Heart right ventricle (tissue), 16 donors: ENCODE data around the gene TCF15. TPM values are rescaled to one million over a fixed set of nuclear protein-coding genes. Genes with fewer than 3 reads are reported as not detected.

Experiments
- ATAC-seq, 8 donors: fragments of 200-7000 bp; cut with Tn5 transposase; one replicate each; pipeline ENCODE4 v1.9.1; 2020; ENCODE audit warnings: mild to moderate bottlenecking in 8 of 8, moderate library complexity in 8 of 8, moderate number of reproducible peaks in 1 of 8
- DNase-seq, 2 donors: peaks; one replicate each; pipeline ENCODE4 v3.0.0-alpha.2; 2020
- H3K27ac ChIP-seq, 10 donors: fragments of 200-600 bp; sonication (generic) in 2 of 10; one replicate each; pipeline versions ENCODE4 v1.5.0 to v1.8.0; 2020 to 2022; ENCODE audit warnings: mild to moderate bottlenecking in 3 of 10
- H3K27me3 ChIP-seq, 7 donors: fragments of 200-600 bp; one replicate each; pipeline ENCODE4 v1.8.0; 2021 to 2022; ENCODE audit warnings: mild to moderate bottlenecking in 2 of 7
- H3K36me3 ChIP-seq, 9 donors: fragments of 200-600 bp; sonication (generic) in 1 of 9; one replicate each; pipeline versions ENCODE4 v1.5.0 to v1.8.0; 2020 to 2022; ENCODE audit warnings: mild to moderate bottlenecking in 2 of 9
- H3K4me1 ChIP-seq, 9 donors: fragments of 200-600 bp; sonication (generic) in 1 of 9; one replicate each; pipeline versions ENCODE4 v1.5.0 to v1.8.0; 2020 to 2022; ENCODE audit warnings: mild to moderate bottlenecking in 4 of 9
- H3K4me3 ChIP-seq, 10 donors: fragments of 200-600 bp; sonication (generic) in 2 of 10; one replicate each; pipeline versions ENCODE4 v1.5.0 to v1.8.0; 2020 to 2022; ENCODE audit warnings: mild to moderate bottlenecking in 7 of 10, moderate library complexity in 2 of 10
- H3K9me3 ChIP-seq, 11 donors: fragments of 200-600 bp in 10 of 11; sonication (generic) in 2 of 11; one replicate each; pipeline versions ENCODE4 v1.5.0 to v1.8.0; 2013 to 2022; ENCODE audit warnings: mild to moderate bottlenecking in 2 of 11, control low read depth in 1 of 11, moderate library complexity in 1 of 11
- WGBS, 2 donors: extraction: QIAGEN DNeasy Blood & Tissue Kit; methylation state at CpG; one replicate each; pipeline ENCODE4 v1.1.7; 2013; ENCODE audit warnings: inconsistent platforms in 1 of 2; 5-methylcytosine and 5-hydroxymethylcytosine counted together
- intact Hi-C, 10 donors: fragments of 100-400 bp; cut with DNase I; formaldehyde crosslinking; loops; one replicate each; pipeline versions ENCODE4 v1.11.1 to v1.14.2; 2022
- polyA plus RNA-seq, 2 donors: library from polyadenylated mRNA; stranded (reverse); fragments of 200-250 nt; gene quantifications; one replicate each; pipeline ENCODE4 v1.2.3, GENCODE V29; 2013
- total RNA-seq, 10 donors: library from RNA; stranded (reverse); fragmentation: NEBNext Ultra II Directional in 3 of 10; extraction: Animal tissue kit (Norgen Biotek cat#: 25700) in 3 of 10; gene quantifications; one replicate each; pipeline versions ENCODE4 v1.2.1 to v1.2.4, GENCODE V29; 2021 to 2023
- TF ChIP-seq, protein P1 (sequence below), 9 donors: fragments of 200-600 bp; sonication (generic) in 2 of 9; IDR thresholded peaks; one replicate each; pipeline versions ENCODE4 v1.5.0 to v1.8.0; 2021 to 2022; ENCODE audit warnings: antibody characterized with exemption in 9 of 9, mild to moderate bottlenecking in 5 of 9, moderate library complexity in 1 of 9
- donor health status: Arrhythmogenic right ventricular cardiomyopathy.
- donor health status: ischemic (EF 13 %, LVEDD 7.1; RV severe dilation, severe dysfunction).
- donor health status: healthy with polysubstance abuse.
- donor health status: DM: no; HTN: yes; CAD: no.
- donor health status: DM: no; HTN: no; CAD: no.
- donor health status: ischemic (EF 25% LVEDD 6.9; RV normal size, moderate dysfunction).
- donor health status: ischemic (EF 25% LVEDD 5.7; RV mildly dilated, moderate dysfunction).
- donor health status: healthy.
- donor health status: DM: yes; HTN: yes; CAD: no.
- donor health status: Ischemic cardiomyopathy.
- donor health status: ischemic (EF 35%, LVEDD 5.7; RV mildly dilated, moderate dysfunction).
- donor health status: nonischemic (EF 11% LVEDD 7.7; RV severe dilation, severe dysfunction).
- donor health status: DM: yes; HTN: yes; CAD: no.
- donor health status: PGD.
- donor health status: ischemic (EF 29% LVEDD 5.4; RV normal size, mild dysfunction).
- donor health status: nonischemic (EF 23%, LVEDD 6.1; RV moderate dilation, normal function).

The TCF15 gene
- total and polyA plus RNA-seq, 12 donors, result 4.6 to 41.0 (median 8.4) TPM

DNA sequence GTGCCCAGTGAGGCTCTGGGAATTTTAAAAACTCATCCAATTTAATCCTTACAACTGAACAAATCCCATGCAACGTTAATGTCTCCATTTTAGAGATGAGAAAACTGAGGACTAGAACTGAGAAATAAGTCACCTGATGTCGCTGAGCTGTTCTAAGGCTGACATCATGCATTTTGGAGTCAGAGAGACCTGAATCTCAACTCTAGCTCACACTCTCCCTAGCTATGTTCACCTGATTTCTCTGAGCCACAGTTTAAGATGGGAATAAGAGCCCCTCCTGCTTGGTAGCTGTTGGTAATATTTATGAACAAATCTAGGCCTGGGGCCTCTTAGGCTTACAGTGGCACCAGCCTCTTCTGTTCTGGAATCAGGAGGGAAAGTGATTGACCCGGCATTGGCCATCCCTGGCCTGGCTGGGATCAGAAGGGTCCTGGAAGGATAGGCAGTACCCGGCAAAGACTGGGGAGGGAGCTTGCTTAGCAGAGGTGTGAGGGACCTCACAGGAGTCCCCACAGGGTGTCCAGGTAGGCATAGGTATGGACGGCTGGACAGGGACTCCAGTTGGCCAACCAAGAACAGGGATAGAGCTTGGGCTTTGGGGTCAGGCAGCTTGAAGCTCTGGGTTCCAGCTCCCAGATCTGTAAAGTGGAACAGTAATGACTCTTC is 47.7 kb downstream of the TCF15 start:
- 77 to 79% methylated on average over 5 of the region's 5 CpGs for WGBS, 2 donors
- no peaks in the 10 kb centered on the region for H3K9me3 ChIP-seq
- peak overlapping the region in 1 of 10 donors; percentile 43 for H3K27ac ChIP-seq
- DNase-seq (no peak), ATAC-seq (no peak)
- H3K27me3 ChIP-seq, result peaks cover 0 to 4% (median 0%) of the 10 kb centered on the region in 7 donors
- H3K36me3 ChIP-seq, result no peaks in the 10 kb centered on the region
- H3K4me1 ChIP-seq, result peaks cover 0 to 40% (median 13%) of the 10 kb centered on the region in 9 donors
- TF ChIP-seq, protein P1, sequence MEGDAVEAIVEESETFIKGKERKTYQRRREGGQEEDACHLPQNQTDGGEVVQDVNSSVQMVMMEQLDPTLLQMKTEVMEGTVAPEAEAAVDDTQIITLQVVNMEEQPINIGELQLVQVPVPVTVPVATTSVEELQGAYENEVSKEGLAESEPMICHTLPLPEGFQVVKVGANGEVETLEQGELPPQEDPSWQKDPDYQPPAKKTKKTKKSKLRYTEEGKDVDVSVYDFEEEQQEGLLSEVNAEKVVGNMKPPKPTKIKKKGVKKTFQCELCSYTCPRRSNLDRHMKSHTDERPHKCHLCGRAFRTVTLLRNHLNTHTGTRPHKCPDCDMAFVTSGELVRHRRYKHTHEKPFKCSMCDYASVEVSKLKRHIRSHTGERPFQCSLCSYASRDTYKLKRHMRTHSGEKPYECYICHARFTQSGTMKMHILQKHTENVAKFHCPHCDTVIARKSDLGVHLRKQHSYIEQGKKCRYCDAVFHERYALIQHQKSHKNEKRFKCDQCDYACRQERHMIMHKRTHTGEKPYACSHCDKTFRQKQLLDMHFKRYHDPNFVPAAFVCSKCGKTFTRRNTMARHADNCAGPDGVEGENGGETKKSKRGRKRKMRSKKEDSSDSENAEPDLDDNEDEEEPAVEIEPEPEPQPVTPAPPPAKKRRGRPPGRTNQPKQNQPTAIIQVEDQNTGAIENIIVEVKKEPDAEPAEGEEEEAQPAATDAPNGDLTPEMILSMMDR (IDR thresholded peaks at IDR 0.05), result no peak
- H3K4me3 ChIP-seq, result no peak overlapping the region
- intact Hi-C loops, result loop anchor here in 7 of 10 donors (2.0 to 5.0 kb wide), 5 partner anchors 48 to 175 kb away; partner anchors contain the start of gene TCF15 (in 1 of the 7)

- no peaks in the 10 kb centered on the region for H3K36me3 ChIP-seq
- DNase-seq (peak; percentile 37 to 85), ATAC-seq (peak; percentile 68 to 92 (median 84))
- peaks cover 0 to 33% (median 10%) of the 10 kb centered on the region in 9 donors for H3K4me1 ChIP-seq
- TF ChIP-seq, protein P1 (IDR thresholded peaks at IDR 0.05), result peak; percentile 13 to 100 (median 98)
- no peak overlapping the region for H3K27ac ChIP-seq
- 34 to 40% methylated on average over 12 of the region's 12 CpGs for WGBS, 2 donors
- no peaks in the 10 kb centered on the region for H3K27me3 ChIP-seq
- intact Hi-C loops, result loop anchor here (1.0 to 5.0 kb wide), 11 partner anchors 49 to 178 kb away; partner anchors contain the start of gene TCF15 (in 1 of the 10)
- H3K9me3 ChIP-seq, result no peaks in the 10 kb centered on the region
- H3K4me3 ChIP-seq, result no peak overlapping the region
Observed at GRCh38 chr20:561437-562231, 48.5 kb downstream of the TCF15 start.

DNA sequence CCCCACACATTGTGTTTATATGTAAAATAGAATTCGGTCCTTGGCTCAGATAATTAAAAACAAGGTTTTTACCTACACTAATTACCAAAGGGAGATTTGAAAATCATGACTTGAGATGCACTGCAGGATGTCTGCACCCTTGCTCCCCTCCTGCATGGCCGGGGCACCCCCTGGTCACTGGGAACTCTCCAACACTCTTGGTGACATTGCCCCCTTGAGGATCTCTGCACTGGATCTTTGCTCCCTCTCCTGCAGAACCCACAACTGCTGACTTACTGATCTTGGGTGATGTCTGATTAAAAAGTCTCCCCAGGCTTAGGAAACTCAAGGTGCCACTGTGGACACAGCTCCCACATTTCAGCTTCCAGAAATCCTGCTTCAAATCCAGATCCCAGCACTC is 49.4 kb downstream of the TCF15 start:
- ATAC-seq, result no peak
- Histone ChIP-seq H3K9me3 (no peaks in the 10 kb centered on the region), H3K4me3 (no peak overlapping the region), H3K4me1 (peaks cover 0 to 38% (median 10%) of the 10 kb centered on the region in 9 donors), H3K36me3 (no peaks in the 10 kb centered on the region), H3K27ac (no peak overlapping the region), H3K27me3 (peaks cover 0 to under 1% (median 0%) of the 10 kb centered on the region in 7 donors)
- WGBS, 2 donors, result 41 to 57% methylated on average over 2 of the region's 2 CpGs
- DNase-seq, result no peak
- TF ChIP-seq, protein P1 (IDR thresholded peaks at IDR 0.05), result peak in 1 of 9 donors; percentile 12
- intact Hi-C loops, result loop anchor here (1.0 to 5.0 kb wide), 9 partner anchors 85 to 179 kb away; no protein-coding TSS in a partner anchor

GRCh38 chr20:558117-558516 is 52.0 kb downstream of the TCF15 start:
- no peak overlapping the region for H3K27ac ChIP-seq
- peaks cover 0 to 35% (median 19%) of the 10 kb centered on the region in 9 donors for H3K4me1 ChIP-seq
- H3K4me3 ChIP-seq, result no peak overlapping the region
- WGBS, 2 donors, result 76 to 90% methylated on average over 3 of the region's 3 CpGs
- DNase-seq (no peak), ATAC-seq (no peak)
- TF ChIP-seq, protein P1 (IDR thresholded peaks at IDR 0.05), result no peak
- no peaks in the 10 kb centered on the region for H3K9me3 ChIP-seq
- intact Hi-C loops, result loop anchor here in 2 of 10 donors (2.0 to 5.0 kb wide), 2 partner anchors 89 to 179 kb away; no protein-coding TSS in a partner anchor
- H3K36me3 ChIP-seq, result no peaks in the 10 kb centered on the region
- peaks cover 0 to 21% (median 0%) of the 10 kb centered on the region in 7 donors for H3K27me3 ChIP-seq
